Breast epithelium (tissue), 3 donors: ENCODE data around the gene DNAJC16.

ENCODE experiments used
- CTCF ChIP-seq, 3 donors: fragments of 450-650 bp; IDR thresholded peaks; one replicate each; pipeline ENCODE4 v1.5.1; 2016 to 2017; ENCODE audit warnings: antibody characterized with exemption in 3 of 3, mild to moderate bottlenecking in 3 of 3, moderate library complexity in 3 of 3
- POLR2A ChIP-seq: fragments of 450-650 bp; IDR thresholded peaks from one replicate; pipeline ENCODE4 v1.6.1; 2016; ENCODE audit warnings: antibody characterized with exemption, mild to moderate bottlenecking, moderate library complexity
- POLR2AphosphoS5 ChIP-seq, 3 donors: sonication (generic); formaldehyde crosslinking; IDR thresholded peaks; one replicate each; pipeline ENCODE4 v1.6.1; 2017; ENCODE audit warnings: antibody characterized with exemption in 3 of 3

GRCh38 chr1:15622712-15623373, 96.2 kb downstream of the DNAJC16 start:
- no peak for TF ChIP-seq POLR2AphosphoS5 (IDR thresholded peaks at IDR 0.05)
- no peak for TF ChIP-seq CTCF (IDR thresholded peaks at IDR 0.05)
- no peak for TF ChIP-seq POLR2A
